AG20443 (cell line): Measurements from ENCODE around the gene PRPF19.

Source experiments
- DNase-seq: peaks from one replicate; pipeline ENCODE4 v3.0.0; 2012; ENCODE audit warnings: low spot score, mixed read lengths

PRPF19 gene

GRCh38 chr11:60857378-60858232 lies 48.8 kb downstream of the PRPF19 start:
- DNase-seq = no peak

- peak; percentile 15 for DNase-seq
Measured at GRCh38 chr11:60855726-60856633, 50.4 kb downstream of the PRPF19 start, which contains the start of gene PTGDR2. Gene PTGDR2, minus strand, starts transcription at chr11:60855950. Its CDS starts 2,228 bp downstream, at chr11:60853722.

GRCh38 chr11:60854847-60855725 lies 51.3 kb downstream of the PRPF19 start:
- DNase-seq = no peak

GRCh38 chr11:60854140-60854846 lies 52.1 kb downstream of the PRPF19 start:
- no peak for DNase-seq

GRCh38 chr11:60852982-60853950 lies 53.1 kb downstream of the PRPF19 start:
- DNase-seq = no peak

GRCh38 chr11:60852117-60852981 lies 54.0 kb downstream of the PRPF19 start:
- DNase-seq = no peak

- no peak for DNase-seq
Measured at GRCh38 chr11:60851327-60852104, 54.9 kb downstream of the PRPF19 start.

- no peak for DNase-seq
Measured at GRCh38 chr11:60849641-60850520, 56.5 kb downstream of the PRPF19 start.

- DNase-seq = no peak
Measured at GRCh38 chr11:60848714-60849151, 57.7 kb downstream of the PRPF19 start.

- DNase-seq = no peak
Measured at GRCh38 chr11:60847896-60848295, 58.5 kb downstream of the PRPF19 start.

- DNase-seq = no peak
Measured at GRCh38 chr11:60847281-60847680, 59.1 kb downstream of the PRPF19 start.

- DNase-seq = no peak
Measured at GRCh38 chr11:60845338-60845737, 61.0 kb downstream of the PRPF19 start.

GRCh38 chr11:60844870-60845221 lies 61.5 kb downstream of the PRPF19 start:
- no peak for DNase-seq

- peak; percentile 67 for DNase-seq
Measured at GRCh38 chr11:60844045-60844869, 62.1 kb downstream of the PRPF19 start.

GRCh38 chr11:60842668-60843600 lies 63.5 kb downstream of the PRPF19 start:
- no peak for DNase-seq
